PC-3 (cell line): ENCODE measurements around the gene VTA1. TPM values are rescaled to one million over a fixed set of nuclear protein-coding genes. Genes with fewer than 3 reads are reported as not detected.

ENCODE experiments used
- ATAC-seq: fragments of 200-7000 bp; cut with Tn5 transposase; 2 replicates; pipeline ENCODE4 v1.9.1; 2020; ENCODE audit warnings: mild to moderate bottlenecking, moderate library complexity
- BruUV-seq: library from RNA; stranded (reverse); fragments of 400-500 nt; replicated peaks from 2 replicates; lab custom pipeline; 2021; lab: Mats Ljungman, UMichigan
- CTCF ChIA-PET: fragments of 300-600 bp; sonication (Branson Sonifier 250); formaldehyde crosslinking; loops from one replicate; lab custom pipeline; 2022; ENCODE audit warnings: antibody characterized with exemption; lab: Charles Lee
- POLR2A ChIA-PET: fragments of 300-600 bp; sonication (Branson Sonifier 250); formaldehyde crosslinking; loops from one replicate; lab custom pipeline; 2022; ENCODE audit warnings: antibody characterized with exemption; ENCODE audit not compliant: unreplicated experiment; lab: Charles Lee
- DNase-seq: peaks from one replicate; pipeline ENCODE4 v3.0.0-alpha.2; 2015
- H2AFZ ChIP-seq: fragments of 300-600 bp; sonication (generic); 2 replicates; pipeline ENCODE4 v1.6.0; 2016; ENCODE audit warnings: antibody characterized with exemption, low read length
- H3F3A ChIP-seq: fragments of 300-600 bp; sonication (generic); one replicate; pipeline ENCODE4 v1.6.0; 2017; ENCODE audit warnings: antibody characterized with exemption, low read length, control low read depth, mild to moderate bottlenecking; ENCODE audit not compliant: unreplicated experiment
- H3K27ac ChIP-seq: fragments of 300-600 bp; sonication (generic); 2 replicates; pipeline ENCODE4 v1.5.1; 2016; ENCODE audit warnings: mild to moderate bottlenecking, low read length
- H3K27me3 ChIP-seq: fragments of 300-600 bp; sonication (generic); 2 replicates; pipeline ENCODE4 v1.6.1; 2016; ENCODE audit warnings: low read length, mixed read lengths
- H3K36me3 ChIP-seq: fragments of 300-600 bp; sonication (generic); 2 replicates; pipeline ENCODE4 v1.6.1; 2016; ENCODE audit warnings: low read depth, mixed run types, low read length, mixed read lengths
- H3K4me1 ChIP-seq: fragments of 300-600 bp; sonication (generic); 2 replicates; pipeline ENCODE4 v1.5.1; 2016; ENCODE audit warnings: low read length; ENCODE audit not compliant: insufficient read depth
- H3K4me2 ChIP-seq: fragments of 300-600 bp; sonication (generic); 2 replicates; pipeline ENCODE4 v1.6.0; 2016; ENCODE audit warnings: low read length
- H3K4me3 ChIP-seq: fragments of 300-600 bp; sonication (generic); 2 replicates; pipeline ENCODE4 v1.5.1; 2016; ENCODE audit warnings: mild to moderate bottlenecking, low read length, mixed read lengths
- H3K79me2 ChIP-seq: fragments of 300-600 bp; sonication (generic); 2 replicates; pipeline ENCODE4 v1.6.1; 2017; ENCODE audit warnings: low read length, mixed read lengths
- H3K9ac ChIP-seq: fragments of 300-600 bp; sonication (generic); 2 replicates; pipeline ENCODE4 v1.6.0; 2016; ENCODE audit warnings: mild to moderate bottlenecking, low read length
- H3K9me2 ChIP-seq: fragments of 300-600 bp; sonication (generic); replicated peaks from 2 replicates; pipeline ENCODE4 v1.6.1; 2016; ENCODE audit warnings: mixed run types, low read length, mixed read lengths
- H3K9me3 ChIP-seq: fragments of 300-600 bp; sonication (generic); 2 replicates; pipeline ENCODE4 v1.6.1; 2016; ENCODE audit warnings: low read length, mixed read lengths
- H4K20me1 ChIP-seq: fragments of 300-600 bp; sonication (generic); 2 replicates; pipeline ENCODE4 v1.6.1; 2016; ENCODE audit warnings: low read length, mixed read lengths
- EZH2 ChIP-seq: fragments of 300-600 bp; sonication (generic); IDR thresholded peaks from one replicate; pipeline ENCODE4 v1.6.1; 2017; ENCODE audit warnings: antibody characterized with exemption, mild to moderate bottlenecking, low read length; ENCODE audit not compliant: unreplicated experiment
- EZH2phosphoT487 ChIP-seq: fragments of 300-600 bp; sonication (generic); IDR thresholded peaks from 2 replicates; pipeline ENCODE4 v1.6.1; 2018; ENCODE audit warnings: mild to moderate bottlenecking, antibody characterized with exemption, low read length, borderline replicate concordance
- intact Hi-C: fragments of 100-400 bp; cut with micrococcal nuclease; formaldehyde crosslinking; loops from 2 replicates; pipeline ENCODE4 v1.9.0; 2023
- total RNA-seq: library from RNA; depleted of rRNA; stranded (reverse); fragments of >200 nt; gene quantifications from 2 replicates; pipeline ENCODE4 v1.2.3, GENCODE V29; 2014
- TF ChIP-seq, protein P1 (sequence below): fragments of 300-600 bp; sonication (generic); conservative IDR thresholded peaks from 2 replicates; pipeline ENCODE4 v1.5.1; 2017; ENCODE audit warnings: antibody characterized with exemption, low read depth, mild to moderate bottlenecking, low read length

VTA1 gene
- total RNA-seq, 1 experiment from 2014 or later, result 38.6 TPM

DNA sequence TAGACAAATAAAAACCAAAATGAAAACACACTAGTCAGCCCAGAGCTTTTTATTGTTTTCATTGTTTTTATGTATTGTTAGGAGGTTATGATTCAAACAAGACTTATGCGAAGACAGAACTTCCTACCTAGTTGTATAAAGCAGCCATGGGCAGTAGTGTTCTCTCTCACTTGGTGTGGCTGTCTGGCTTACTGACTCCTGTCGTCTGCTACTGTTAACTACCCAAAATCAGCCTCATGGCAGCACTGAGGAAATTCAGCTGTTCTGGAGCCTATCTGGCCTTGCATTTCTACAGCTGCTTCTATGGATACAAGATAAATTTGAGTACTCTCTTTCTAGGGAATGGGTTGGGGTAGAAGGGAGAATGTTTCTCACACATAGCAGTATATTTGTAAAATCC is 20.4 kb downstream of the VTA1 start:
- H4K20me1 ChIP-seq, result 0 out of 2 replicates have a peak, but pooled peaks cover 4% of the 10 kb centered on the region
- TF ChIP-seq EZH2, result no peak
- TF ChIP-seq, protein P1, sequence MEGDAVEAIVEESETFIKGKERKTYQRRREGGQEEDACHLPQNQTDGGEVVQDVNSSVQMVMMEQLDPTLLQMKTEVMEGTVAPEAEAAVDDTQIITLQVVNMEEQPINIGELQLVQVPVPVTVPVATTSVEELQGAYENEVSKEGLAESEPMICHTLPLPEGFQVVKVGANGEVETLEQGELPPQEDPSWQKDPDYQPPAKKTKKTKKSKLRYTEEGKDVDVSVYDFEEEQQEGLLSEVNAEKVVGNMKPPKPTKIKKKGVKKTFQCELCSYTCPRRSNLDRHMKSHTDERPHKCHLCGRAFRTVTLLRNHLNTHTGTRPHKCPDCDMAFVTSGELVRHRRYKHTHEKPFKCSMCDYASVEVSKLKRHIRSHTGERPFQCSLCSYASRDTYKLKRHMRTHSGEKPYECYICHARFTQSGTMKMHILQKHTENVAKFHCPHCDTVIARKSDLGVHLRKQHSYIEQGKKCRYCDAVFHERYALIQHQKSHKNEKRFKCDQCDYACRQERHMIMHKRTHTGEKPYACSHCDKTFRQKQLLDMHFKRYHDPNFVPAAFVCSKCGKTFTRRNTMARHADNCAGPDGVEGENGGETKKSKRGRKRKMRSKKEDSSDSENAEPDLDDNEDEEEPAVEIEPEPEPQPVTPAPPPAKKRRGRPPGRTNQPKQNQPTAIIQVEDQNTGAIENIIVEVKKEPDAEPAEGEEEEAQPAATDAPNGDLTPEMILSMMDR, result no peak
- TF ChIP-seq EZH2phosphoT487, result no peak
- CTCF ChIA-PET, result no interaction called here
- no peak overlapping the region for H3K9ac ChIP-seq
- H3K4me2 ChIP-seq, result no peak overlapping the region
- no peaks in the 10 kb centered on the region for H3K9me3 ChIP-seq
- DNase-seq (no peak), ATAC-seq (no peak)
- no peaks in the 10 kb centered on the region for H3K4me1 ChIP-seq
- no peak overlapping the region for H3K4me3 ChIP-seq
- H3K79me2 ChIP-seq, result peaks cover 31% of the 10 kb centered on the region
- peaks cover 6% of the 10 kb centered on the region for H3K36me3 ChIP-seq
- POLR2A ChIA-PET, result no interaction called here
- intact Hi-C loops, result no loop called here
- no TSS peak for BruUV-seq
- H2AFZ ChIP-seq, result no peak overlapping the region
- H3K9me2 ChIP-seq, result no peaks in the 10 kb centered on the region
- H3K27me3 ChIP-seq, result no peaks in the 10 kb centered on the region
- H3F3A ChIP-seq, result peaks cover 3% of the 10 kb centered on the region
- H3K27ac ChIP-seq, result no peak overlapping the region

DNA sequence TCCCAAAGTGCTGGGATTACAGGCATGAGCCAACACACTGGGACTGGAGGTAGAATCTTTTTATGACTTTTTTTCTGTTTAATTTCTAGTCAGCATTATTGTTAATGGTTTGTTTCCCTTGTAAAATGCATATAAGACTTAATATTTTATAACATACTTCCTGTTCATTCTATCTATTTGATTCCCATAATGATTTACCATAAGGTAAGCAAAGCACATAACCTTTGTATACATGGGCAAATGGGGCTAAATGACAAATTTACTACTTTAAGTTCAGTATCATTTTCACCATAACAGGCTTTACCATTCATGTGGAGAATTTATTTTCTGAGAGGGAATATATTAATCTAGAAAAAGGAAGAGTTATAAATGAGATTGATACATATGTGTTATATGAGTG is 24.3 kb downstream of the VTA1 start:
- intact Hi-C loops, result no loop called here
- Histone ChIP-seq H3K27ac (no peak overlapping the region), H3K79me2 (no peaks in the 10 kb centered on the region), H3K4me1 (no peaks in the 10 kb centered on the region), H4K20me1 (no peaks in the 10 kb centered on the region), H3K9me2 (no peaks in the 10 kb centered on the region), H3F3A (no peaks in the 10 kb centered on the region), H3K9me3 (no peaks in the 10 kb centered on the region), H3K9ac (no peak overlapping the region), H2AFZ (no peak overlapping the region), H3K27me3 (no peaks in the 10 kb centered on the region), H3K36me3 (peaks cover 11% of the 10 kb centered on the region), H3K4me2 (no peak overlapping the region), H3K4me3 (no peak overlapping the region)
- TF ChIP-seq, protein P1, result no peak
- TF ChIP-seq EZH2 (no peak), EZH2phosphoT487 (no peak)
- POLR2A ChIA-PET, result no interaction called here
- BruUV-seq, result no TSS peak
- ATAC-seq (no peak), DNase-seq (no peak)
- CTCF ChIA-PET, result no interaction called here

- TF ChIP-seq EZH2, result no peak
- no peak for TF ChIP-seq EZH2phosphoT487
- TF ChIP-seq, protein P1, result no peak
- Histone ChIP-seq H3K4me2 (no peak overlapping the region), H3K27me3 (no peaks in the 10 kb centered on the region), H3K9me2 (no peaks in the 10 kb centered on the region), H3K9me3 (no peaks in the 10 kb centered on the region), H4K20me1 (no peaks in the 10 kb centered on the region), H3K4me1 (no peaks in the 10 kb centered on the region), H3F3A (no peaks in the 10 kb centered on the region), H3K9ac (no peak overlapping the region), H3K36me3 (peaks cover 20% of the 10 kb centered on the region), H3K4me3 (no peak overlapping the region), H3K27ac (no peak overlapping the region), H2AFZ (no peak overlapping the region), H3K79me2 (no peaks in the 10 kb centered on the region)
- POLR2A ChIA-PET, result no interaction called here
- ATAC-seq (no peak), DNase-seq (no peak)
- intact Hi-C loops, result no loop called here
- CTCF ChIA-PET, result no interaction called here
- TSS peak; percentile 8 for BruUV-seq
Observed at GRCh38 chr6:142172758-142173157, 25.7 kb downstream of the VTA1 start.
